Measurements from ENCODE around the gene TEX264.
A peak's percentile ranks its signal among the peaks of the same experiment; 100 is the strongest.

Gene TEX264

DNA sequence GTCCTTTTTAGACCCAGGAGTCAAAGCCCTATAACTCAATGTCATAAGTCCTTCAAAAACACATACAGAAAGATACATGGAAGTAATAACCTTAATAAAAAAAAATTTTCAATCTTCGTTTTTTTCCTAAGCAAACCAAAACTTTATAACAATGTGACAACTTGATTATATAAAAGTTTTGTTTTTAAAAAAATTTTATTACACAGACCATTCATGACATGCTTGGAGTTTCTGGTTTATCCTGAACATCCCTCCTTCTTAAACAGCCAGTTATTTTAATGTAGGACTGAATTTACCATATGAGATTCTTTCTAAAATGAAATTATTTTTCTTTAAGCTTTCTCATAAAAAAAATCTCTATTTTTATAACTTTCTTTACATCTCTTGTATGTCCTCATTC, 77.3 kb downstream of the TEX264 start:
- ChIA-PET POLR2A (no interaction called here), CTCF (interaction anchor here (0.6 to 1.1 kb wide), 2 partner anchors 29 to 838 kb away, joined by 3 read pairs; no protein-coding TSS in a partner anchor)
- Histone ChIP-seq H3K9me3 (ENCODE audit: control insufficient read depth, insufficient read depth, low read depth, low read length) (no peaks in the 10 kb centered on the region), H3K36me3 (ENCODE audit: control insufficient read depth in 2 of 2, insufficient read depth in 1 of 2, low read length in 2 of 2) (no peaks in the 10 kb centered on the region), H3K27ac (ENCODE audit: extremely low read depth, low read depth, low read length) (no peak overlapping the region), H3K4me3 (ENCODE audit: low read depth, low read length) (no peak overlapping the region), H3K4me1 (ENCODE audit: control insufficient read depth, insufficient read depth, low read length) (no peaks in the 10 kb centered on the region)
- TF ChIP-seq ZNF114 (tag by site-specific recombination; IDR thresholded peaks at IDR 0.05) (no peak), SETDB1 (IDR thresholded peaks at IDR 0.05; ENCODE audit: insufficient read length, low read length) (peak; percentile 91), ZNF510 (tag by site-specific recombination; IDR thresholded peaks at IDR 0.05; ENCODE audit: insufficient replicate concordance) (no peak), ZFP69B (tag by site-specific recombination; IDR thresholded peaks at IDR 0.05) (no peak)
- TF ChIP-seq, protein P1, sequence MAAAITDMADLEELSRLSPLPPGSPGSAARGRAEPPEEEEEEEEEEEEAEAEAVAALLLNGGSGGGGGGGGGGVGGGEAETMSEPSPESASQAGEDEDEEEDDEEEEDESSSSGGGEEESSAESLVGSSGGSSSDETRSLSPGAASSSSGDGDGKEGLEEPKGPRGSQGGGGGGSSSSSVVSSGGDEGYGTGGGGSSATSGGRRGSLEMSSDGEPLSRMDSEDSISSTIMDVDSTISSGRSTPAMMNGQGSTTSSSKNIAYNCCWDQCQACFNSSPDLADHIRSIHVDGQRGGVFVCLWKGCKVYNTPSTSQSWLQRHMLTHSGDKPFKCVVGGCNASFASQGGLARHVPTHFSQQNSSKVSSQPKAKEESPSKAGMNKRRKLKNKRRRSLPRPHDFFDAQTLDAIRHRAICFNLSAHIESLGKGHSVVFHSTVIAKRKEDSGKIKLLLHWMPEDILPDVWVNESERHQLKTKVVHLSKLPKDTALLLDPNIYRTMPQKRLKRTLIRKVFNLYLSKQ (tag by site-specific recombination; IDR thresholded peaks at IDR 0.05; ENCODE audit: borderline replicate concordance) = no peak
- TF ChIP-seq, protein P2, sequence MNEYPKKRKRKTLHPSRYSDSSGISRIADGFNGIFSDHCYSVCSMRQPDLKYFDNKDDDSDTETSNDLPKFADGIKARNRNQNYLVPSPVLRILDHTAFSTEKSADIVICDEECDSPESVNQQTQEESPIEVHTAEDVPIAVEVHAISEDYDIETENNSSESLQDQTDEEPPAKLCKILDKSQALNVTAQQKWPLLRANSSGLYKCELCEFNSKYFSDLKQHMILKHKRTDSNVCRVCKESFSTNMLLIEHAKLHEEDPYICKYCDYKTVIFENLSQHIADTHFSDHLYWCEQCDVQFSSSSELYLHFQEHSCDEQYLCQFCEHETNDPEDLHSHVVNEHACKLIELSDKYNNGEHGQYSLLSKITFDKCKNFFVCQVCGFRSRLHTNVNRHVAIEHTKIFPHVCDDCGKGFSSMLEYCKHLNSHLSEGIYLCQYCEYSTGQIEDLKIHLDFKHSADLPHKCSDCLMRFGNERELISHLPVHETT (tag by site-specific recombination; IDR thresholded peaks at IDR 0.05) = no peak

DNA sequence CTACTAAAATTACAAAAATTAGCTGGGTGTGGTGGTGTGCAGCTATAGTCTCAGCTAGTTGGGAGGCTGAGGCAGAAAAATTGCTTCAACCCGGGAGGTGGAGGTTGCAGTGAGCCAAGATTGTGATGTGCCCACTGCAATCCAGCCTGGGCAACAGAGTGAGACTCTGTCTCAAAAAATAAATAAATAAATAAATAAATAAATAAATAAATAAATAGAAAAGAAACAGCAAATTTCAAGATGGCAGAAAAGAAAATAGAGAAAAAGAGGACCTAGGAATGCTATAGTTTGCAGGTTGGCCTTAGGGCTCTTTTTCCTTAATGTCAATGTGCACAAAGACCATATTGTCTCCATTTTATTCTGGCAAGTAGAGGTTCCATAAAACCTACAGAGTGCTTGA, 79.8 kb downstream of the TEX264 start:
- no peaks in the 10 kb centered on the region for H3K9me3 ChIP-seq (ENCODE audit: control insufficient read depth, insufficient read depth, low read depth, low read length)
- no peaks in the 10 kb centered on the region for H3K4me1 ChIP-seq (ENCODE audit: control insufficient read depth, insufficient read depth, low read length)
- CTCF ChIA-PET = interaction anchor here (0.6 kb wide), 1 partner anchor 16 kb away, joined by 4 read pairs; no protein-coding TSS in a partner anchor
- H3K27ac ChIP-seq (ENCODE audit: extremely low read depth, low read depth, low read length) = no peak overlapping the region
- H3K4me3 ChIP-seq (ENCODE audit: low read depth, low read length) = no peak overlapping the region
- POLR2A ChIA-PET = no interaction called here
- H3K36me3 ChIP-seq (ENCODE audit: control insufficient read depth in 2 of 2, insufficient read depth in 1 of 2, low read length in 2 of 2) = no peaks in the 10 kb centered on the region
- 0 out of 2 replicates have a peak, but pooled peaks have one; percentile 13 for TF ChIP-seq ZNF433 (tag by site-specific recombination; IDR thresholded peaks at IDR 0.05; ENCODE audit: low read depth)
- peak; percentile 67 for TF ChIP-seq ZNF426 (tag by site-specific recombination; IDR thresholded peaks at IDR 0.05)
- TF ChIP-seq, protein P3, sequence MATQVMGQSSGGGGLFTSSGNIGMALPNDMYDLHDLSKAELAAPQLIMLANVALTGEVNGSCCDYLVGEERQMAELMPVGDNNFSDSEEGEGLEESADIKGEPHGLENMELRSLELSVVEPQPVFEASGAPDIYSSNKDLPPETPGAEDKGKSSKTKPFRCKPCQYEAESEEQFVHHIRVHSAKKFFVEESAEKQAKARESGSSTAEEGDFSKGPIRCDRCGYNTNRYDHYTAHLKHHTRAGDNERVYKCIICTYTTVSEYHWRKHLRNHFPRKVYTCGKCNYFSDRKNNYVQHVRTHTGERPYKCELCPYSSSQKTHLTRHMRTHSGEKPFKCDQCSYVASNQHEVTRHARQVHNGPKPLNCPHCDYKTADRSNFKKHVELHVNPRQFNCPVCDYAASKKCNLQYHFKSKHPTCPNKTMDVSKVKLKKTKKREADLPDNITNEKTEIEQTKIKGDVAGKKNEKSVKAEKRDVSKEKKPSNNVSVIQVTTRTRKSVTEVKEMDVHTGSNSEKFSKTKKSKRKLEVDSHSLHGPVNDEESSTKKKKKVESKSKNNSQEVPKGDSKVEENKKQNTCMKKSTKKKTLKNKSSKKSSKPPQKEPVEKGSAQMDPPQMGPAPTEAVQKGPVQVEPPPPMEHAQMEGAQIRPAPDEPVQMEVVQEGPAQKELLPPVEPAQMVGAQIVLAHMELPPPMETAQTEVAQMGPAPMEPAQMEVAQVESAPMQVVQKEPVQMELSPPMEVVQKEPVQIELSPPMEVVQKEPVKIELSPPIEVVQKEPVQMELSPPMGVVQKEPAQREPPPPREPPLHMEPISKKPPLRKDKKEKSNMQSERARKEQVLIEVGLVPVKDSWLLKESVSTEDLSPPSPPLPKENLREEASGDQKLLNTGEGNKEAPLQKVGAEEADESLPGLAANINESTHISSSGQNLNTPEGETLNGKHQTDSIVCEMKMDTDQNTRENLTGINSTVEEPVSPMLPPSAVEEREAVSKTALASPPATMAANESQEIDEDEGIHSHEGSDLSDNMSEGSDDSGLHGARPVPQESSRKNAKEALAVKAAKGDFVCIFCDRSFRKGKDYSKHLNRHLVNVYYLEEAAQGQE (tag by site-specific recombination; IDR thresholded peaks at IDR 0.05) = 0 out of 2 replicates have a peak, but pooled peaks have one; percentile 25
- TF ChIP-seq PRDM1 (tag by site-specific recombination; IDR thresholded peaks at IDR 0.05) = no peak
- TF ChIP-seq ZNF202 (tag by site-specific recombination; IDR thresholded peaks at IDR 0.05; ENCODE audit: borderline replicate concordance) = 0 out of 2 replicates have a peak, but pooled peaks have one; percentile 17
- 0 out of 2 replicates have a peak, but pooled peaks have one; percentile 30 for TF ChIP-seq ZNF558 (tag by site-specific recombination; IDR thresholded peaks at IDR 0.05)
- no peak for TF ChIP-seq ZNF239 (tag by site-specific recombination; IDR thresholded peaks at IDR 0.05)
- peak; percentile 37; the same call in 1 of the 2 replicates for TF ChIP-seq ZNF266 (tag by site-specific recombination; IDR thresholded peaks at IDR 0.05; ENCODE audit: low read depth)
- peak; percentile 39; the same call in 1 of the 2 replicates for TF ChIP-seq ZBTB8A (tag by site-specific recombination; IDR thresholded peaks at IDR 0.05)
- TF ChIP-seq, protein P4, sequence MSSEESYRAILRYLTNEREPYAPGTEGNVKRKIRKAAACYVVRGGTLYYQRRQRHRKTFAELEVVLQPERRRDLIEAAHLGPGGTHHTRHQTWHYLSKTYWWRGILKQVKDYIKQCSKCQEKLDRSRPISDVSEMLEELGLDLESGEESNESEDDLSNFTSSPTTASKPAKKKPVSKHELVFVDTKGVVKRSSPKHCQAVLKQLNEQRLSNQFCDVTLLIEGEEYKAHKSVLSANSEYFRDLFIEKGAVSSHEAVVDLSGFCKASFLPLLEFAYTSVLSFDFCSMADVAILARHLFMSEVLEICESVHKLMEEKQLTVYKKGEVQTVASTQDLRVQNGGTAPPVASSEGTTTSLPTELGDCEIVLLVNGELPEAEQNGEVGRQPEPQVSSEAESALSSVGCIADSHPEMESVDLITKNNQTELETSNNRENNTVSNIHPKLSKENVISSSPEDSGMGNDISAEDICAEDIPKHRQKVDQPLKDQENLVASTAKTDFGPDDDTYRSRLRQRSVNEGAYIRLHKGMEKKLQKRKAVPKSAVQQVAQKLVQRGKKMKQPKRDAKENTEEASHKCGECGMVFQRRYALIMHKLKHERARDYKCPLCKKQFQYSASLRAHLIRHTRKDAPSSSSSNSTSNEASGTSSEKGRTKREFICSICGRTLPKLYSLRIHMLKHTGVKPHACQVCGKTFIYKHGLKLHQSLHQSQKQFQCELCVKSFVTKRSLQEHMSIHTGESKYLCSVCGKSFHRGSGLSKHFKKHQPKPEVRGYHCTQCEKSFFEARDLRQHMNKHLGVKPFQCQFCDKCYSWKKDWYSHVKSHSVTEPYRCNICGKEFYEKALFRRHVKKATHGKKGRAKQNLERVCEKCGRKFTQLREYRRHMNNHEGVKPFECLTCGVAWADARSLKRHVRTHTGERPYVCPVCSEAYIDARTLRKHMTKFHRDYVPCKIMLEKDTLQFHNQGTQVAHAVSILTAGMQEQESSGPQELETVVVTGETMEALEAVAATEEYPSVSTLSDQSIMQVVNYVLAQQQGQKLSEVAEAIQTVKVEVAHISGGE (tag by site-specific recombination; conservative IDR thresholded peaks at IDR 0.05; ENCODE audit: low read depth) = peak; percentile 67
- TF ChIP-seq ZNF140 (tag by site-specific recombination; IDR thresholded peaks at IDR 0.05) = peak; percentile 53; the same call in 1 of the 2 replicates
- peak; percentile 18 for TF ChIP-seq ZNF510 (tag by site-specific recombination; IDR thresholded peaks at IDR 0.05; ENCODE audit: insufficient replicate concordance)
- peak; percentile 58 for TF ChIP-seq ZNF555 (tag by site-specific recombination; conservative IDR thresholded peaks at IDR 0.05)
- 0 out of 2 replicates have a peak, but pooled peaks have one; percentile 41 for TF ChIP-seq ZNF560 (tag by site-specific recombination; IDR thresholded peaks at IDR 0.05; ENCODE audit: borderline replicate concordance)
- TF ChIP-seq ZNF785 (tag by site-specific recombination; IDR thresholded peaks at IDR 0.05) = no peak
- TF ChIP-seq ZNF394 (tag by site-specific recombination; IDR thresholded peaks at IDR 0.05; ENCODE audit: borderline replicate concordance) = peak; percentile 78; the same call in 1 of the 2 replicates
- TF ChIP-seq ZBTB7A (tag by site-specific recombination; IDR thresholded peaks at IDR 0.05; ENCODE audit: low read depth) = no peak
- TF ChIP-seq ZNF623 (tag by site-specific recombination; IDR thresholded peaks at IDR 0.05) = peak; percentile 64
- TF ChIP-seq ZNF654 (tag by site-specific recombination; IDR thresholded peaks at IDR 0.05; ENCODE audit: low read depth) = peak; percentile 7; the same call in 1 of the 2 replicates
